GM18508 (cell line): ENCODE measurements around the gene PKP2.

Experiments used
- ATAC-seq: cut with Tn5 transposase; IDR thresholded peaks from one replicate; pipeline ENCODE4 v1.9.1; 2021; ENCODE audit warnings: moderate number of reproducible peaks; ENCODE audit not compliant: insufficient read depth, unreplicated experiment

Gene PKP2

DNA sequence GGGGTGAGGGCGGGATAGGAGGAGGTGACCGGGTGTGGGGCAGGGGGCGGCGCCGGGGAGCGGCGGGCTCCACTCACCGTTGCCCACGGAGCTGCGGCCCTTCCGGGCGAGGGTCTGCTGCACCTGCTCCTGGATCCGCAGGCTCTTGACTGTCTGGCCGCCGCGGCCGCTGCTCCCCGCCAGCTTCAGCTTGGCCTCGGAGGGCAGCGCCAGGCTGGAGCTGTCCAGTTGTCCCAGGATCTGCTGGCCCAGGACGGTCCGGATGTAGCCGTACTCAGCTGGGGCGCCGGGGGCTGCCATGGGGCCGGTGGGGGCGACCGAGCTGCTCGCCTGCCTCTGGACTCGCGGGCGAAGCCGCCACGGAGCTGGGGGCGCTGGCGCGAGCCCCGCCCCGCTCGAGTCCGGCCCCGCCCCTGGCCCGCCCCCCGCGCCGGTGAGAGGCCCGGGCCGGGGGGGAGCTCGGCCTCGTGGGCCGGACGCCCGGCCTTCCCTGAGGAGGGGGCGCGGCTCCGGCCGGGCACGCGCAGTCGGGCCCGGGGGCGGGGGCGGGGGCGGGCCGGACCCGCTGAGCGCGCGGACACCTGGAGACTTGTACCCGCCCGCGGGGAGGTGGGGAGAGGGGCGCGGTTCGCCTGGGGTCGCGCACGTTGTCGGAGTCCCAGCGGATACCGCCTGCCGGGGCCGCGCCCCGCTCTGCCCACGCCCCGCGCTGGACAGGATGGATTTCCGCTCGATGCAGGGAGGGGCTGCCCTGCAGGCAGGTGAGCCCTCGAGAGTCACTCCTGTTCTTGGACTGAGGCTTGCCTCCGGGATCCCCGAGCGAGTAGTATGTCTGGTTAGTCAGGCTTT lies at the start of gene PKP2:
Gene PKP2, minus strand, starts transcription at position 346 of the 849 bp plus-strand sequence. Its CDS starts 46 bp downstream, at position 300.
- ATAC-seq = no peak

DNA sequence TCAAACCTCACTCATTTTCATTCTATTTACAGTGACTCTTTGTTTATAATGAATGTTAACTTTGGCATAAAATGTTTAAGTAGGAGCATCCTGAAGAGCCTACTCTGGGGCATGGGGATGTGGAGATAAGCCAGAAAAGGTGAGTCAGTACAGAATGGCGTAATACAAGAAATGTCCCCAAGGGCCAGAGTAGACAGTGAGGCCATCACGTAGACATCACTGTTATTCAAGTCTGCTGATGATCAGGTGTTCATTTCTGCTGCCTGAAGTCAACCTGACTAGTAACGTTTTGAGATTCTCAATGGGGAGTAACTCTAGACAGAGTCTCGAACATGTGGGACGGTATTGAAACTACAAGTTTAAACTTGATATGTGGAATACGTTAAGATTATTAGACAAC lies 47.6 kb upstream of the PKP2 start:
- no peak for ATAC-seq

DNA sequence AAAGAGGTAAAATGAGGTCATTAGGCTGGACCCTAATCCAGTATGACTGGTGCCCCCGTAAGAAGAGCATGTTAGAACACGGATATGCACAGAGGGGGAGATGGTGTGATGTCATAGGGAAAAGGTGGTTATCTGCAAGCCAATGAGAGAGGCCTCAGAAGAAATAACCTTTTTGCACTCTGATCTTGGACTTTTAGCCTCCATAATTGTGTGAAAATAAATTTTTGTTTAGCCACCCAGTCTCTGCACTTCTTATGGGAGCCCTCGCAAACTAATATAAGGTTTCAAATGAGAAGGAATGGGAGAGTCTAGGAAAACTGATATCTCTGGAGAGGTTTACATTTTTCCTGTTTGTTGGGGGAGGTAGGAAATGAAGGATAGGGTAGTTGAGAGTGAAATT lies 43.2 kb upstream of the PKP2 start:
- ATAC-seq = no peak

DNA sequence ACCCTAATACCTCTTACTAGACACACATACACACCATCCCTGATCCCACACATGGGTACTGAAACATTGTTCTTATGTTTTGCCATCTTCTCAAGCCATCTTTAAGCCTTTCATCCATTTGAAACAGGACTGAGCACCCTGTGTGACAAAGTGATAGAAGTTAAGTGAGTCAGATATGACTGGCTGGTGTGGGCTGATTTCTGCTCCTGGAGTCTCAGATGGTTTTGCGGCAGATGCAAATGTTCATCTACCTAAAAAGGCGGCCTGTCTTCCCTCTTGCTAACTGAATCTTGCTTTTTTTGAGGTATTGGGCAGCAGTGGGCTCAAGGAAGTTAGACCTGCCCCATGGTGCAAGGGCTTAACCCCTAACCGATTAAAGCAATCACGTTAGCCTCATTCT lies 30.4 kb upstream of the PKP2 start:
- ATAC-seq = no peak

DNA sequence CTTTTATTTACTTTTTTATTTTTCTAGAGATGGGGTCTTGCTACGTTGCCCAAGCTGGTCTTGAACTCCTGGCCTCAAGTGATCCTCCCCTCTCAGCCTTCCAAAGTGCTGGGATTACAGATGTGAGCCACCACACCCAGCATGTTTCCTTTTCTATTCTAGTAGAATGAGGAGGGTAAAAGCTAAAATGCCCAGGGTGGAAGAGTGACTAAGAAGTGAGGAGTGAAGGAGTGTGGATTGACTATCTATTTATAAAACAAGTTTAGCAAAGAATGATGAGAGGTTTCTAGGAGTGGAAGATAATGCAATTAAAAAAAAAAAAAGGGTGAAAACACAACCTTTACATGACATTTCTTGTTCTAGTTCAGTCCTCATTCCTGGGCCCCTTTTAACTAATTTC lies 29.8 kb upstream of the PKP2 start:
- no peak for ATAC-seq

DNA sequence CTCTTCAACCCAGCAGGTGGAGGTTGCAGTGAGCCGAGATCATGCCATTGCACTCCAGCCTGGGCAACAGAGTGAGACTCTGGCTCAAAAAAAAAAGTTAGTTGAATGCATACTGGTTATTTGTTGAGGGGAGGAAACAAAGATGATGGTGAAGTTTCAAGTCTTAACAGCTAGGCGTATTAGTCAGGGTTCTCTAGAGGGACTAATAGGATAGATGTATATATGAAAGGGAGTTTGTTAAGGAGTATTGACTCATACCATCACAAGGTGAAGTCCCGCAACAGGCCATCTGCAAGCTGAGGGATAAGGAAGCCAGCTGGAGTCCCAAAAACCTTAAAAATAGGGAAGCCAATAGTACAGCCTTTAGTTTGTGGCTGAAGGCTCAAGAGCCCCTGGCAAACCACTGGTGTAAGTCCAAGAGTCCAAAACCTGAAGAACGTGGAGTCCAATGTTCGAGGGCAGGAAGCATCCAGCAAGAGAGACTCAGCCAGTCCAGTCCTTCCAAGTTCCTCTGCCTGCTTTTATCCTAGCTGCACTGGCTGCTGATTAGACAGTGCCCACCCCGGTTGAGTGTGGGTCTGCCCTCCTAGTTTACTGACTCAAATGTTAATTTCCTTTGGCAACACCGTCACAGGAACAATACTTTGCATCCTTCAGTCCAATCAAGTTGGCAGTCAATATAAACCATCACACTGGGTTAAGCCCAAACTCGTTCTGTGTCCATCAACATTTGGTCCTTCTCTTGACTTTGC lies 26.1 kb upstream of the PKP2 start:
- no peak for ATAC-seq

DNA sequence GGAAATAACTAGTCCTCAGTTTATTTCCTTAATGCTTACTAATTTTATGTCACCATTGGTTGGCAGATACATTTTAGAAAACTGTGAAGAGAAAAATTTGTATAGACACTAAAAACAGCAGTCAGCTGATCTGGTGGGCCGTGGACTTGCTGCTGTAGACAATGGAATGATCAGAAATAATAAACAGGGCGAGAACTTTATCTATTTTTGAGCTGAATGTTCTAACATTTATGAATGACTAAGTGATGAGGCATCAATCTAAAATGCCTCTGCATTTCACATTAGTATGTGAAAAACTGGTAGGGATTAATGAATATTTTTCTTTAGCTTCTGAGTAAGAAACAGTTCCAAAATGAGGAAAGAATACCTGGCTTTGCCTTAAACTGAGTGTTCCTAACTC lies 24.8 kb upstream of the PKP2 start:
- no peak for ATAC-seq

DNA sequence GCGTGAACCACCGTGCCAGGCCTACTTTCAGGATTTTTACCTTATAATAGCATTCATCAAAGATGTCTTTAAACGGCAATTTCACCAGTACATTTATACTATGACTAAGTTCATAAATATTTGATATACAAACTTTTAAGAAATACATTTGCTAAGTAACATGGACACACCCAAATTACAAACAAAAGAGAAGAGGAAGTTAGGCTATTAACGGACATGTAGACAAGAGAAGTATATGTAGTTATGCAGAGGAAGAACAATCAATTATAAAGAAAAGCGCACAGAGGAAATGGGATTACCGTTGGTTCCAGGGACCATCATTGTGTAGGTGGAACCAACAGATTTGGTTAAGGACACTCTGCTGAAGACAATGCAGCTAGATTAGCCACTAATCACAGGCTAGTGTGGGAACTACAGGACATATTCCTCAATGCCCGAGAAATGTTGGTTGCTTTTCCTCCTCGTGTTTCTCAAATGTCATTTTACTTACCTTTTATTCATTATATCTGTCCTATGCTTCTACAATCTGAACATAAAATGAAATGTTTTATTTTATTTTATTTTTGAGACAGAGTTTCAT lies 24.0 kb upstream of the PKP2 start:
- ATAC-seq = no peak

DNA sequence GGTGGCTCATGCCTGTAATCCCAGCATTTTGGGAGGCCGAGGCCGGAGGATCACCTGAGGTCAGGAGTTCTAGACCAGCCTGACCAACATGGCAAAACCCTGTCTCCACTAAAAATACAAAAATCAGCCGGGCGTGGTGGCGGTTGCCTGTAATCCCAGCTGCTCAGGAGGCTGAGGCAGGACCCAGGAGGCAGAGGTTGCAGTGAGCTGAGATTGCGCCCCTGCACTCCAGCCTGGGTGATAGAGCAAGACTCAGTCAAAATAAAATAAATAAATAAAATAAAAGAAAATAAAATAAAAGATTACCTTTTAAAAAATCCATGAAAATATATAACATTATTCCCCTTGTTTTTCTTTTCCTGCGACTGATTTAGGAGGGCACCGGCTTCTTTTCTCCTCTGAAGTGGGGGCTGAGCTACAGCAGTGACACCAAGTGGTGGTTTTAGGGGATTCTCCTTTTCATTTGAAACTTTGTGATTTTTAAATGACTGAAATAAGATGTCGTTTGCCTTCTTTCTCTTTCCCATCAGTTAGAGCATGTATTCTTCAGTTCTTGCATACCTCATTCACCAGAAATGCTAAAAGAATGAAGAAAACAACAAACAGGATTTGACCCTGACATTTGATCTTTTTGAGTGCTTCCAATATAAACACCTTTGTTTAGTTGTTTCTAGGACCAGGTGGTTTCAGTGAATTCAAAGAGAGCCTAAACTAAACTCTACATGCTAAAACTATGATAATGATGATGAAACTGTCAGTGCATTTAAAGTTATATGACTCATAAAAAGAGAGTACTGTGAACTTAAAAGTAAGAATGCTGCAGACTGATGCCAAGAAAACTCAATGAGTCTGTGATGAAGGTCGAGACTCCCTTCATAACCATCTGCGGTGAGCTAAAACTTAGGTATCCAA lies 22.6 kb upstream of the PKP2 start:
- ATAC-seq = no peak

DNA sequence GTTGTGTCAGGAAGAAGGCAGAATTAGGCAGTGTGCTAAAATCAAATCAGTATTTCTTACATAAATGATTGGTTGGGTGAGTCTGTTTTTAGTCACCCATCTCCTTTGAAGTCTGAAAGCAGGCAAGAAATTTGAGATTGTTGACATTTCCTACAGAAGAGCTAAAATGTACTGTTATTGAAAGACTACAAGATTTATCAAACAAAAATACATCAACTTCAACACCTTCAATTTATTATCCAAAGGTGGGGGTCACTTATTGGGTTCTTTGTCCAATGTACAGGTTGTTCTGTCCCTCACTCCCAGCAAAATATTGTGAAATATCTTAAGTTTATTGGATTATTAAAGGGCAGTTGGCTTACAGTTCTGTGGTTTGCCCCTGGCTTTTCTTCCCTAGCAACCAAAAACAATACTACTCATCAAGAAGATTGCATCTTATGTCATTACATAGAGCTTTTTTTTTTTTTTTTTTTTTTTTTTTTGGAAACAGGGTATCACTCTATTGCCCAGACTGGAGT lies 20.6 kb upstream of the PKP2 start:
- no peak for ATAC-seq

DNA sequence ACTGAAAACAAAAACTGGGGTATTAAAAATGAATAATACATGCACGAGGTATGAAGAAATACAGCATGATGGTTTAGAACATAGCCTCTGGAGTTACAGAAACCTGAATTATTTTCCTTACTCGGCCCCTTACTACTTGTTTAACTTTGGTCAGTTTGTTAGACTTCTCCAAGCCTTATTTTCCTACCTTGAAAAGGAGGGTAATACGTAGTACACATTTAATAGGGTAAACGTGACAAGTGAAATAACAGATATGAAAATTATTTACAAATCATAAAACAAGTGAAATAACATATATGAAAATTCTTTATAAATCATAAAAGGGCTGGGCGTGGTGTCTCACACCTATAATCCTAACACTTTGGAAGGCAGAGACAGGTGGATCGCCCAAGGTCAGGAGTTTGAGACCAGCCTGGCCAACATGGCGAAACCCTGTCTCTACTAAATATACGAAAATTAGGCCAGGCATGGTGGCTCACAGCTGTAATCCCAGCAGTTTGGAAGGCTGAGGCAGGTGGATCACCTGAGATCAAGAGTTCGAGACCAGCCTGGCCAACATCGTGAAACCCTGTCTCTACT lies 11.4 kb upstream of the PKP2 start:
- no peak for ATAC-seq

DNA sequence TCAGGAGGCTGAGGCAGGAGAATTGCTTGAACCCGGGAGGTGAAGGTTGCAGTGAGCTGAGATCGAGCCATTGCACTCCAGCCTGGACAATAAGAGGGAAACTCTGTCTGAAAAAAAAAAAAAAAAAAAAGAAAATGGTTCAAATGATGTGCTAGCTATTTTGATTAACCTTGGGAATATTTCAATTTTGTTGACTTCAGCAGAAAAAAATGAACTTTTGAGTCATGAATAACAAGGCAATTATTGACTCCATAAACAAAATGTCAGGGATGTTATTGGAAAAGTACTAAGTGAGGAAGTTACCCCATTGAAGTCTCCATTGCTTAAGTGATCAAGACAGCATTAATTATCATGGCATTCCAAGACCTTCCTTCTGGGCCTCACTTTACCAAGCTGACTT lies 10.6 kb upstream of the PKP2 start:
- no peak for ATAC-seq

DNA sequence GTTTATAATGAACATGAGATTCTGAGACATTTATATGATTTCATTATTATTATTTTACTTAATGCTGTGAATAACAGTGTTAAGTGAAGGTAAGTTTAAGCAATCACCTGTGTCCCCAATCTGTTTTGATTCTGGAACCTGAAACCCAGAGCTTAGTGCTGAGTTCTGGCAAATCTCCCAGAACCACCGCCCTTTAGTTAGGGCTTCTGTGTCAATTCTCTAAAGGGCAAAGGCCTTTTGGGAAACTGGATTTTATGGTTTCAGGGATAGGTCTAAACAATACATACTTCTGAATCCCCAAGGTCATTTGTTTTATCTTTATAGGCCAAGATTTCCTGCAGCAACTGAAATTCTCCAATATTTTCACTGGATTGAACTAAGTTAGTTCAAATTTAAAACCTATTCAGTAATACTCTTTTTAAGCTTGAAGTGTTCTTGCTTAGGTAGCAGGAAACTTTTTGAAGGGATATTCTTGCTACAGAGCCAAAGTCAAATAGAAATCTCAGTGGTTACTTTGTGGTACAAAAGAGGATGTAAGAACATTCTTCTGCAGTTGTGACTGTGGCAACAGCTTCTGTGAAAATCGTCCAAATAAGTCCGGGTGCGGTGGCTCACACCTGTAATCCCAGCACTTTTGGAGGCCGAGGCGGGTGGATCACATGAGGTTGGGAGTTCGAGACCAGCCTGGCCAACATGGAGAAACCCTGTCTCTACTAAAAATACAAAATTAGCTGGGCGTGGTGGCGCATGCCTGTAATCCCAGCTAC lies 10.0 kb upstream of the PKP2 start:
- ATAC-seq = peak; percentile 97

DNA sequence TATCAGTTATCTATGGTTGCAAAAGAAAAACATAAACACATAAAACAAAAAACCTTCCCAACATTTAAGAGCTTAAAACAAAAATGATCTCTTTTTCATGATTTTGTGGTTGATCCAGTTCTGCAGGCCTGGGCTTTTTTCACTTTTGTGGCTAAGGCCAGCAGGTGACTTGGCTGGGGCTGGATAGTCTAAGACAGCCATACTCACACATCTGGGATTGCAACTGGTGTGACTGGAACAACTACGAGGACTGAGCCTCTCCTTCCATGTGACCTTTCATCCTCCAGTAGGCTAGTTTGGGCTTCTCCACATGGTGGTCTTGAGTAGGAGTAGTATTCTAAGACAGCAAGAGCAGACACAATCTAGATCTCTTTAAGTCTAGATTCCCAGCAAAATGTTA lies 7.2 kb upstream of the PKP2 start:
- no peak for ATAC-seq

DNA sequence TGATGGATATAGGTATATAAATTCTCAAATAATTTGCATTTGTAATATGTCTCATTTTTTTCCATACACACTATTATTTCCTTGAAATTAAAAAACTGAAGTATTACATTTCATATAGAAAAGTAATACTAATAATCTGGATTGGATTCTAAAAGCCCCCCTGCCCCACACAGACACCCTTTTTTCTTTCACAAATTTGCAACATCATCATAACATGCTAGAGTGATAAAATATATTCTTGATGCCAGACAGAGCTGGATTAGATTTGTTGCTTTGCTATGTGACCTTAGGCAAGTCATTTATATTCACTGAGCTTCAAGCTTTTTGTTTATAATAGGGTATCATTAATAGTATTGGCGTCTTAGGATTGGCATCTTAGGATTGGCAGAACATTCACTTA lies 6.7 kb upstream of the PKP2 start:
- no peak for ATAC-seq

DNA sequence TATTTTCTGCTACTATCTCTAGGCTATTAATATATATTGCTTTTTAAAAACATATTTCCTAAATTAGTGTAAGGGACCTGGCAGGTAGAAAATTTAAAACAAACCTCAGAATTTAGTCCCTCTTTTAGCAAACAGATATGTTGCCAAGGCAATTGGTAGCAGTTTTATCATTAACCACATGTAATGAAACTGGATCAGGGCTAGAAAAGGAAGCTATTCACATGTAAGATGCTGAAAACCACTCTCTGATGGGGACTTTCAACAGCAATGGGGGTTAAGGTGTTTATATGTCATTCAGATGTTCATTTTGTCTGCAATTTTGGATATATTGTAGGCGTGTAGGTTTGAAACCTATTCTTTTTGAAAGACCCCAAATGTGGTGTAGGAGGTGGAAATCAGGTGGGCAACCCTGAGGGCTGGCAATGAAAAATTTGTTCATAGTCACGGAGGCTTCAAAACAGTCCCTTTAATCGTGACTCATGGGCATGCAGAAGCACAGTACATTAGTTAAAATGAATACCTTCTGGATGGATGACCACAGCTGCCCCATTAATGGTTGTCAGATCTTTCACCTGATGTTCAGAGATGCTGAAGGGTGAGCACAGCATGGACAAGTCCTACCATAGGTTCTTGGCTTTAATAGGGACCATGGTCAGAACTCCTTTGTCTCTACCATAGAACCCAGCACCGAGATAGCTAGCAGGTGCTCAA lies 5.9 kb upstream of the PKP2 start:
- no peak for ATAC-seq

DNA sequence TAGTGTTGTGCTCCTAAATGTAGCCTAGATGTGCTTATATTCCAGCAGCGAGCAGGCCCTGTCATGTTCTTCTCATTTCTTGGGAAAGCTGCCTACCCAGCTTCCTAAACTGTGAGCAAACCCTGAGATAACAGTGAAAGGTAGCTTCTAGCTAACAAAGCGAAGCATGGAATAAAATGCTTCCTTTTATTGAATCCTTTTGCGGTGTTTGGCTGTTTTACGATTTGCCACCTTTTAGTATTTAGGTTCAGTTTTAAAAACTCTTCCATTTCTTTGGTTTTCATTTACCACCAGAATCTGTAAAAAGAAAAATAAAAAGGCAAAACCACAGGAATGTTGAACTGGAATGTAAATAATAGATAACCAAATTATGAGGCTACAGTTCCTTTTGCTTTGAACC lies 5.0 kb upstream of the PKP2 start:
- ATAC-seq = no peak
